PFSK-1 (cell line): ENCODE measurements around the gene ZNF700.

Experiments used
- SIN3A ChIP-seq: IDR thresholded peaks from 2 replicates; pipeline ENCODE4 v1.6.1; 2012; ENCODE audit warnings: mild to moderate bottlenecking, low read length, moderate library complexity, borderline replicate concordance; ENCODE audit not compliant: insufficient read depth
- TF ChIP-seq, protein P1 (sequence below), 2 experiments: IDR thresholded peaks; 2 replicates each; pipeline versions ENCODE4 v1.6.1 to v1.8.0; 2011 to 2012; ENCODE audit warnings: low read depth in 2 of 2, low read length in 2 of 2, control low read depth in 1 of 2, inconsistent platforms in 1 of 2, mild to moderate bottlenecking in 1 of 2, moderate library complexity in 1 of 2; ENCODE audit not compliant: insufficient read depth in 1 of 2

GRCh38 chr19:11982526-11982925, 57.6 kb downstream of the ZNF700 start:
- TF ChIP-seq, protein P1, sequence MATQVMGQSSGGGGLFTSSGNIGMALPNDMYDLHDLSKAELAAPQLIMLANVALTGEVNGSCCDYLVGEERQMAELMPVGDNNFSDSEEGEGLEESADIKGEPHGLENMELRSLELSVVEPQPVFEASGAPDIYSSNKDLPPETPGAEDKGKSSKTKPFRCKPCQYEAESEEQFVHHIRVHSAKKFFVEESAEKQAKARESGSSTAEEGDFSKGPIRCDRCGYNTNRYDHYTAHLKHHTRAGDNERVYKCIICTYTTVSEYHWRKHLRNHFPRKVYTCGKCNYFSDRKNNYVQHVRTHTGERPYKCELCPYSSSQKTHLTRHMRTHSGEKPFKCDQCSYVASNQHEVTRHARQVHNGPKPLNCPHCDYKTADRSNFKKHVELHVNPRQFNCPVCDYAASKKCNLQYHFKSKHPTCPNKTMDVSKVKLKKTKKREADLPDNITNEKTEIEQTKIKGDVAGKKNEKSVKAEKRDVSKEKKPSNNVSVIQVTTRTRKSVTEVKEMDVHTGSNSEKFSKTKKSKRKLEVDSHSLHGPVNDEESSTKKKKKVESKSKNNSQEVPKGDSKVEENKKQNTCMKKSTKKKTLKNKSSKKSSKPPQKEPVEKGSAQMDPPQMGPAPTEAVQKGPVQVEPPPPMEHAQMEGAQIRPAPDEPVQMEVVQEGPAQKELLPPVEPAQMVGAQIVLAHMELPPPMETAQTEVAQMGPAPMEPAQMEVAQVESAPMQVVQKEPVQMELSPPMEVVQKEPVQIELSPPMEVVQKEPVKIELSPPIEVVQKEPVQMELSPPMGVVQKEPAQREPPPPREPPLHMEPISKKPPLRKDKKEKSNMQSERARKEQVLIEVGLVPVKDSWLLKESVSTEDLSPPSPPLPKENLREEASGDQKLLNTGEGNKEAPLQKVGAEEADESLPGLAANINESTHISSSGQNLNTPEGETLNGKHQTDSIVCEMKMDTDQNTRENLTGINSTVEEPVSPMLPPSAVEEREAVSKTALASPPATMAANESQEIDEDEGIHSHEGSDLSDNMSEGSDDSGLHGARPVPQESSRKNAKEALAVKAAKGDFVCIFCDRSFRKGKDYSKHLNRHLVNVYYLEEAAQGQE (IDR thresholded peaks at IDR 0.05; ENCODE audit: insufficient read depth in 1 of 2, low read depth in 2 of 2, low read length in 2 of 2): no peak
- TF ChIP-seq SIN3A: no peak
